Measurements from ENCODE around the gene CRB3. TPM values are rescaled to one million over a fixed set of nuclear protein-coding genes. Genes with fewer than 3 reads are reported as not detected.
A peak's percentile ranks its signal among the peaks of the same experiment; 100 is the strongest.

The CRB3 gene, protein sequence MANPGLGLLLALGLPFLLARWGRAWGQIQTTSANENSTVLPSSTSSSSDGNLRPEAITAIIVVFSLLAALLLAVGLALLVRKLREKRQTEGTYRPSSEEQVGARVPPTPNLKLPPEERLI
- total RNA-seq (not detected), polyA plus RNA-seq (under 1 TPM in 1 of 2 donors, not detected in 1; 0.28 TPM)
- long read RNA-seq, donor 1 = 0 reads
- long read RNA-seq, donor 2 = 0 reads
- long read RNA-seq, donor 3 = 0 reads

DNA sequence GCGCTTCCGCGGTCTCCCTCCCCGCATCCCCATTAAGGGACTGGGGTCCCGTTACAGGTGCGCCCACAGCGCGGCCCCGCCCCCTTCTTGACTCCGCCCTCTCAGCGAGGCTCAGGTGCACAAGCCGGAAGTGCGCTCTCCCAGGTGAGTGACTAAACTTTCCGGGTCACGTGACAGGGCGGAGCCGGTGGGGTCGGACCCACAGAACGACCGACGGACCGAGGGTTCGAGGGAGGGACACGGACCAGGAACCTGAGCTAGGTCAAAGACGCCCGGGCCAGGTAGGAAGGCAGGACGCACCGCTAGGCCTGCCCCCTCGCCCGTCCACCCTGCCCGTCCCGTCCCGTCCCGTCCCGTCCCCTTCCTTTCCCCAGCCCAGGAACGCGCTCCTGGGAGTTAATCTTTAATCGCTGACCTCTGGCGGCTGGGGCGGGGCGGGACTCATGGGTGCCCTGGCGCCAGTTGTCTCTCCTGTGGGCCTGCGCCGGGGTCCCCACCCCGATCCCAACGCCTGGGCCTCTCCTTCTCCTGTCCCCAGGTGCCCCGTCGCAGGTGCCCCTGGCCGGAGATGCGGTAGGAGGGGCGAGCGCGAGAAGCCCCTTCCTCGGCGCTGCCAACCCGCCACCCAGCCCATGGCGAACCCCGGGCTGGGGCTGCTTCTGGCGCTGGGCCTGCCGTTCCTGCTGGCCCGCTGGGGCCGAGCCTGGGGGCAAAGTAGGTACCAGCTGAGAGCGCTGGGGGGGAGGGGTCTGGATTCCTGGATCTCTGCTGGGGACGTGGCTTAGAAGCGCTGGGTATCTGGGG, at the start of gene CRB3:
TSS of gene CRB3 (plus strand) at position 202 of the 804 bp plus-strand sequence. CDS start at position 633, 431 bp downstream.
- H3K4me1 ChIP-seq = peaks cover 0 to 20% (median 5%) of the 10 kb centered on the region in 9 donors
- TF ChIP-seq, protein P1, sequence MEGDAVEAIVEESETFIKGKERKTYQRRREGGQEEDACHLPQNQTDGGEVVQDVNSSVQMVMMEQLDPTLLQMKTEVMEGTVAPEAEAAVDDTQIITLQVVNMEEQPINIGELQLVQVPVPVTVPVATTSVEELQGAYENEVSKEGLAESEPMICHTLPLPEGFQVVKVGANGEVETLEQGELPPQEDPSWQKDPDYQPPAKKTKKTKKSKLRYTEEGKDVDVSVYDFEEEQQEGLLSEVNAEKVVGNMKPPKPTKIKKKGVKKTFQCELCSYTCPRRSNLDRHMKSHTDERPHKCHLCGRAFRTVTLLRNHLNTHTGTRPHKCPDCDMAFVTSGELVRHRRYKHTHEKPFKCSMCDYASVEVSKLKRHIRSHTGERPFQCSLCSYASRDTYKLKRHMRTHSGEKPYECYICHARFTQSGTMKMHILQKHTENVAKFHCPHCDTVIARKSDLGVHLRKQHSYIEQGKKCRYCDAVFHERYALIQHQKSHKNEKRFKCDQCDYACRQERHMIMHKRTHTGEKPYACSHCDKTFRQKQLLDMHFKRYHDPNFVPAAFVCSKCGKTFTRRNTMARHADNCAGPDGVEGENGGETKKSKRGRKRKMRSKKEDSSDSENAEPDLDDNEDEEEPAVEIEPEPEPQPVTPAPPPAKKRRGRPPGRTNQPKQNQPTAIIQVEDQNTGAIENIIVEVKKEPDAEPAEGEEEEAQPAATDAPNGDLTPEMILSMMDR (IDR thresholded peaks at IDR 0.05) = no peak
- H3K4me3 ChIP-seq = peak within 1 kb of the TSS in 1 of 10 donors; percentile 10
- H3K9me3 ChIP-seq = no peaks in the 10 kb centered on the region
- intact Hi-C loops (cut with DNase I) = no loop called here
- ATAC-seq (no peak), DNase-seq (no peak)
- peaks cover 0 to 5% (median 0%) of the 10 kb centered on the region in 9 donors for H3K36me3 ChIP-seq
- H3K27ac ChIP-seq = no peak within 1 kb of the TSS
- WGBS, 2 donors = 3 to 4% methylated on average over 56 to 65 of the region's 65 CpGs
- peaks cover 7 to 54% (median 38%) of the 10 kb centered on the region in 7 donors for H3K27me3 ChIP-seq

DNA sequence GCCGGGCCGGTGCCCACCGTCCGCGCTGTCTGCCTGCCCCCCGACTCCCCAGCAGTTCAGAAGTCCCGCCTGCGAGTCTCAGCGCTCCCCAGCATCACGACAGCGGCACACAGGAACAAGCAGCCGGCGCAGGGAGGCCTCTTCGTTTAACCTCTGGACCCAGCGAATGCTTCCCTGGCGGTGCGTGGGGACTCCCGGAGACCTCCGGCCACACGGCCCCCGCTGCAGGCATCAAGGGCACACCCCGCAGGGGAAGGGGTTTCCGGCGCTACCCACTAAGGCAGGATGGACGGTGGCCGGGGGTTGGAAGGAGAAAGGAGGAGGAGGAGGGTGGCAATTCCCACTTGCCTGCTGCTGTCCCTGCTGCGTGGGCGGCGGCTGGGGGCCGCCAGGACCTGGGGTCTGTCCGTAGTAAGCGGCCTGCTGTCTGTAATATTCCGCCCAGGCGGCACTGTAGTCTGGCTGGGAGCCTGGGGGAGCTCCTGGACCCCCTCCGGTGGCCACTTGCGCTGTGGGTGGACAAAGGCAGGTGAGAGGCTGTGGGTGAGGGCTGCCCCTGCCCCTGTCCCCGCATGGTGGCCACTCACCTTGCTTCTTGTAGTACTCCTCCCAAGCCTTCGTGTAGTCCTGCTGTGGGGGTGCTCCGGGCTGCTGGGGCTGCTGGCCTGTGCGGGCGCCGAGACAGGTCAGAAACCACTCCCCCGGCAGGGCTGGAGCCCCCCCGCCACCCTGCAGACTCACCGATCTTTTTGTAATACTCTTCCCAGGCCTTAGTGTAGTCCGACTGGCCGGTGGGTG, 49.1 kb upstream of the CRB3 start:
- Histone ChIP-seq H3K27ac (no peak overlapping the region), H3K9me3 (no peaks in the 10 kb centered on the region), H3K4me3 (no peak overlapping the region), H3K4me1 (peaks cover 0 to 26% (median 0%) of the 10 kb centered on the region in 9 donors), H3K27me3 (no peaks in the 10 kb centered on the region), H3K36me3 (peaks cover 10 to 69% (median 59%) of the 10 kb centered on the region in 9 donors)
- TF ChIP-seq, protein P1 (IDR thresholded peaks at IDR 0.05) = no peak
- intact Hi-C loops (cut with DNase I) = loop anchor here in 1 of 10 donors (10.0 kb wide), 1 partner anchor 190 kb away; no protein-coding TSS in a partner anchor
- no peak for ATAC-seq
- 90 to 91% methylated on average over 47 of the region's 47 CpGs for WGBS, 2 donors
- no peak for DNase-seq

DNA sequence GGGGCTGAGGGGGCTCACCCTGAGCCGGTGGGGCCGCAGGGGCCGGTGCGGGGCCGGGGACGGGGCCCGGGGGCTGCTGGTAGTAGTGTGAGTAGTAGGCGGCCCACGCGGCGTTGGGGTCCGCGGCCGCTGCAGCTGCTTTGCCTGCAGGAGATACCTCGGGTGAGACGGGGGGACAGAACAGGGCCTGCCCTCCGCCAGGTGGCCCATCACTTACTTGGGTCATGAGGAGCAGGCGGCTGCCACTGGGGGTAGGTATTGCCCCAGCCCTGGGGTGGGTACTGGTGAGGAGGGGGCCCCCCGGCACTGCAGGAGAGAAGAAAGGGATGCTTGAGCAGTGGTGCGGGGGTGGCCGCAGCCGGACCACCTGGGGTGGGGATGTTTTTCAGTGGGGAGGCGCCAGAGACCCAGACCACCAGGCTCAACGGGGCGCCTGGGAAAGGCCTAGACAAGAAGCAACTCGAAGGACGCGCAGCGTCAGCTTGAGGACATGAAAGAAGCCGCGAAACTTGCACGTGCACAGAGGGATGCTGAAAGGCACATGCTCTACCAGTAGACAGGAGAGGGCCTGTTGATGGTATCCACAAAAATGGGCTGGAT, 48.4 kb upstream of the CRB3 start:
- no peaks in the 10 kb centered on the region for H3K27me3 ChIP-seq
- ATAC-seq (no peak), DNase-seq (no peak)
- intact Hi-C loops (cut with DNase I) = loop anchor here in 1 of 10 donors (10.0 kb wide), 1 partner anchor 191 kb away; no protein-coding TSS in a partner anchor
- WGBS, 2 donors = 94% methylated on average over 32 of the region's 32 CpGs
- TF ChIP-seq, protein P1 (IDR thresholded peaks at IDR 0.05) = no peak
- H3K4me3 ChIP-seq = no peak overlapping the region
- peaks cover 0 to 33% (median 0%) of the 10 kb centered on the region in 9 donors for H3K4me1 ChIP-seq
- H3K27ac ChIP-seq = no peak overlapping the region
- peaks cover 10 to 76% (median 63%) of the 10 kb centered on the region in 9 donors for H3K36me3 ChIP-seq
- H3K9me3 ChIP-seq = no peaks in the 10 kb centered on the region
